CD4-positive, alpha-beta T cell treated with Interleukin-15 for 1 hour (primary cell): ENCODE measurements around the gene TUBA4A.
A peak's percentile ranks its signal among the peaks of the same experiment; 100 is the strongest.
"Not testable (repeated sequence)": the region's sequence is repeated elsewhere in the genome, so short reads cannot be mapped to it uniquely, and the experiment has no call there.

Experiments used
- DNase-seq: peaks from one replicate; pipeline ENCODE4 v3.0.0-alpha.2; 2020

TUBA4A gene

GRCh38 chr2:219253753-219254589 lies at the start of gene TUBA4A:
TSS of gene TUBA4A (minus strand) at chr2:219253918. CDS start at chr2:219253858, 60 bp downstream.
- DNase-seq = peak; percentile 92

GRCh38 chr2:219302412-219302968 lies 48.8 kb upstream of the TUBA4A start:
- DNase-seq = no peak

- DNase-seq = no peak
These were observed 46.3 kb upstream of the TUBA4A start for GRCh38 chr2:219300022-219300421.

GRCh38 chr2:219299372-219299760 lies 45.6 kb upstream of the TUBA4A start:
- no peak for DNase-seq

- DNase-seq = peak; percentile 83
These were observed 45.1 kb upstream of the TUBA4A start for GRCh38 chr2:219298759-219299371.

GRCh38 chr2:219297766-219298456 lies 44.2 kb upstream of the TUBA4A start:
- DNase-seq = no peak

- no peak for DNase-seq
These were observed 43.1 kb upstream of the TUBA4A start for GRCh38 chr2:219296631-219297391.

- no peak for DNase-seq
These were observed 42.4 kb upstream of the TUBA4A start for GRCh38 chr2:219296142-219296541.

GRCh38 chr2:219294356-219295351 lies 40.9 kb upstream of the TUBA4A start:
- peak; percentile 91 for DNase-seq

GRCh38 chr2:219293736-219294231 lies 40.1 kb upstream of the TUBA4A start:
- DNase-seq = no peak

- DNase-seq = no peak
These were observed 38.9 kb upstream of the TUBA4A start for GRCh38 chr2:219292616-219293015.

GRCh38 chr2:219291910-219292490 lies 38.3 kb upstream of the TUBA4A start:
- DNase-seq = no peak

GRCh38 chr2:219291394-219291793 lies 37.7 kb upstream of the TUBA4A start:
- DNase-seq = no peak

GRCh38 chr2:219290381-219291171 lies 36.9 kb upstream of the TUBA4A start:
- no peak for DNase-seq

- no peak for DNase-seq
These were observed 36.0 kb upstream of the TUBA4A start for GRCh38 chr2:219289537-219290361.

GRCh38 chr2:219289195-219289536 lies 35.4 kb upstream of the TUBA4A start:
- no peak for DNase-seq

- DNase-seq = no peak
These were observed 34.0 kb upstream of the TUBA4A start for GRCh38 chr2:219287580-219288265.

- DNase-seq = not testable (repeated sequence)
These were observed 33.4 kb upstream of the TUBA4A start for GRCh38 chr2:219287116-219287440.
